ENCODE data around the gene EXOC6B.

GRCh38 chr2:72718876-72719275, 107.0 kb downstream of the EXOC6B start:
- no peak for TF ChIP-seq CSRNP3 (CRISPR knock-in tag; IDR thresholded peaks at IDR 0.05)
- TF ChIP-seq ZC3H10 (CRISPR knock-in tag; IDR thresholded peaks at IDR 0.05), result no peak
- no peak for TF ChIP-seq TCF4 (CRISPR knock-in tag; IDR thresholded peaks at IDR 0.05; ENCODE audit: borderline replicate concordance)
- no peak for TF ChIP-seq TSHZ2 (CRISPR knock-in tag; IDR thresholded peaks at IDR 0.05)
- TF ChIP-seq PATZ1 (CRISPR knock-in tag; IDR thresholded peaks at IDR 0.05; ENCODE audit: borderline replicate concordance), result no peak
- TF ChIP-seq ZNF565 (CRISPR knock-in tag; conservative IDR thresholded peaks at IDR 0.05; ENCODE audit: low read depth), result no peak
- TF ChIP-seq ZNF70 (CRISPR knock-in tag; IDR thresholded peaks at IDR 0.05), result no peak

All from SK-N-SH treated with all-trans-retinoic acid at 6 μM for 48 hours (cell line).